Measurements from ENCODE around the gene SPOP.

GRCh38 chr17:49646391-49647255 lies 31.3 kb downstream of the SPOP start:
- TF ChIP-seq CTCF (IDR thresholded peaks at IDR 0.05; ENCODE audit: insufficient read depth, low read length, poor library complexity, severe bottlenecking) (no peak), EZH2phosphoT487 (conservative IDR thresholded peaks at IDR 0.05; ENCODE audit: low read length) (no peak)

All from SU-DHL-6 (cell line).